Measurements from ENCODE around the gene PLAC8L1. TPM values are rescaled to one million over a fixed set of nuclear protein-coding genes. Genes with fewer than 3 reads are reported as not detected.

Gene PLAC8L1
- total RNA-seq, 1 experiment from 2014 or later: not detected

- Histone ChIP-seq H3K36me3 (no peaks in the 10 kb centered on the region), H3K4me1 (replicated peaks) (no peaks in the 10 kb centered on the region), H3K9me3 (replicated peaks) (no peaks in the 10 kb centered on the region), H3K4me3 (no peak overlapping the region), H3K27me3 (replicated peaks) (no peaks in the 10 kb centered on the region), H3K27ac (no peak overlapping the region)
- no peak for DNase-seq (ENCODE audit: low read depth in 1 of 2, low spot score in 2 of 2)
Observed at GRCh38 chr5:146103594-146103993, 1.8 kb downstream of the PLAC8L1 start.

DNA sequence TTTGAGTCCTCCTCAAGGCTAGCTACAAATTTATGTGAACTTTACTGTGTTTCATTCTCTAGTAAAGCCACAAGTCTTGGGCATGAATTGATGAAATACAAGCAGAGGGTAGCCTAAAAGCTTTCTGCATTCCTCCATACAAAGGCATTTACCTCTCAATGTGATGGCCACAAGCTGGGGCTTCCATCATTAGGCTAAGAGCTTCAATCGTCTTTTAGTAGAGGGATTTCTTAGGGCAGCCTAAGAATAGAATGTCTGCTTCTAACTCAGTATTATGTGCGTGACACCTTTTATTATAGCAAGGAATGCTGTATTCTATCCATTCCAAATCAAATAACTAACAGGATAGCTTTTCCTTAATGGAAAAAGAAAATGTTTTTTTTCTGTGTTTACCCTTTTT lies 3.7 kb downstream of the PLAC8L1 start:
- H3K4me1 ChIP-seq (replicated peaks): no peaks in the 10 kb centered on the region
- H3K9me3 ChIP-seq (replicated peaks): no peaks in the 10 kb centered on the region
- no peak for DNase-seq (ENCODE audit: low read depth in 1 of 2, low spot score in 2 of 2)
- H3K27ac ChIP-seq: no peak overlapping the region
- no peak overlapping the region for H3K4me3 ChIP-seq
- no peaks in the 10 kb centered on the region for H3K27me3 ChIP-seq (replicated peaks)
- H3K36me3 ChIP-seq: no peaks in the 10 kb centered on the region

GRCh38 chr5:146098047-146098446 lies 7.3 kb downstream of the PLAC8L1 start:
- no peak overlapping the region for H3K4me3 ChIP-seq
- H3K4me1 ChIP-seq (replicated peaks): no peaks in the 10 kb centered on the region
- no peak overlapping the region for H3K27ac ChIP-seq
- DNase-seq (ENCODE audit: low read depth in 1 of 2, low spot score in 2 of 2): no peak
- H3K36me3 ChIP-seq: no peaks in the 10 kb centered on the region
- no peaks in the 10 kb centered on the region for H3K9me3 ChIP-seq (replicated peaks)
- peaks cover 3% of the 10 kb centered on the region; the same call in 1 of the 2 replicates for H3K27me3 ChIP-seq (replicated peaks)

- H3K36me3 ChIP-seq: no peaks in the 10 kb centered on the region
Observed at GRCh38 chr5:146091881-146092280, 13.5 kb downstream of the PLAC8L1 start.

GRCh38 chr5:146089287-146089686 lies 16.1 kb downstream of the PLAC8L1 start:
- Histone ChIP-seq H3K27ac (no peak overlapping the region), H3K9me3 (replicated peaks) (no peaks in the 10 kb centered on the region)
- DNase-seq (ENCODE audit: low read depth in 1 of 2, low spot score in 2 of 2): no peak

More at GRCh38 chr5:146091881-146092280, 13.5 kb downstream of the PLAC8L1 start:
- H3K27me3 ChIP-seq (replicated peaks): peaks cover 3% of the 10 kb centered on the region; the same call in 1 of the 2 replicates
- H3K27ac ChIP-seq: no peak overlapping the region
- H3K4me1 ChIP-seq (replicated peaks): no peaks in the 10 kb centered on the region
- no peak overlapping the region for H3K4me3 ChIP-seq
- no peaks in the 10 kb centered on the region for H3K9me3 ChIP-seq (replicated peaks)
- no peak for DNase-seq (ENCODE audit: low read depth in 1 of 2, low spot score in 2 of 2)

DNA sequence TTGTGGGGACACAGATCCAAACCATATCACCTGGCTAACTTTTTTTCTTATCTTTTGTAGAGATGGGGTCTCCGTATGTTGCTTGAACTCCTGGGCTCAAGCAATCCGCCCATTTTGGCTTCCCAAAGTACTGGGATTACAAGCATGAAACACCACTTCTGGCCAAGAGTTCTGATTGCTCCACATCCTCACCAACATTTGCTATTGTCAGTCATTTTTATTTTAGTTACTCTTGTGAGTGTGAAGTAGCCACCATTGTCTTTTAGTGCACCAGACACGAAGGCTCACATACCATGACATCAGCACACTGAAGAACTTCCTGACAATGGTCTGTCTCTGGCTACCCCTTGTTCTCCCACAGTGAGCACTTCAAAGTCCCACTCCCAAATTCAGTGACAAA lies 17.3 kb downstream of the PLAC8L1 start:
- Histone ChIP-seq H3K9me3 (replicated peaks) (0 out of 2 replicates have a peak, but pooled peaks cover 1% of the 10 kb centered on the region), H3K36me3 (no peaks in the 10 kb centered on the region), H3K4me3 (no peak overlapping the region), H3K4me1 (replicated peaks) (no peaks in the 10 kb centered on the region), H3K27ac (no peak overlapping the region), H3K27me3 (replicated peaks) (no peaks in the 10 kb centered on the region)
- no peak for DNase-seq (ENCODE audit: low read depth in 1 of 2, low spot score in 2 of 2)

More at GRCh38 chr5:146089287-146089686, 16.1 kb downstream of the PLAC8L1 start:
- Histone ChIP-seq H3K27me3 (replicated peaks) (no peaks in the 10 kb centered on the region), H3K4me1 (replicated peaks) (no peaks in the 10 kb centered on the region), H3K4me3 (no peak overlapping the region), H3K36me3 (no peaks in the 10 kb centered on the region)

- H3K9me3 ChIP-seq (replicated peaks): peaks cover 4% of the 10 kb centered on the region; the same call in 1 of the 2 replicates
- DNase-seq (ENCODE audit: low read depth in 1 of 2, low spot score in 2 of 2): no peak
- H3K36me3 ChIP-seq: no peaks in the 10 kb centered on the region
- H3K4me1 ChIP-seq (replicated peaks): peaks cover 5% of the 10 kb centered on the region; the same call in 1 of the 2 replicates
- H3K4me3 ChIP-seq: no peak overlapping the region
- no peaks in the 10 kb centered on the region for H3K27me3 ChIP-seq (replicated peaks)
- H3K27ac ChIP-seq: no peak overlapping the region
Observed at GRCh38 chr5:146084376-146084775, 21.0 kb downstream of the PLAC8L1 start.

- H3K36me3 ChIP-seq: no peaks in the 10 kb centered on the region
- no peak for DNase-seq (ENCODE audit: low read depth in 1 of 2, low spot score in 2 of 2)
- H3K4me3 ChIP-seq: no peak overlapping the region
- H3K27ac ChIP-seq: no peak overlapping the region
- H3K4me1 ChIP-seq (replicated peaks): peaks cover 7% of the 10 kb centered on the region; the same call in 1 of the 2 replicates
- peaks cover 4% of the 10 kb centered on the region; the same call in 1 of the 2 replicates for H3K9me3 ChIP-seq (replicated peaks)
- no peaks in the 10 kb centered on the region for H3K27me3 ChIP-seq (replicated peaks)
Observed at GRCh38 chr5:146082798-146083197, 22.6 kb downstream of the PLAC8L1 start.

- no peak overlapping the region for H3K27ac ChIP-seq
- peaks cover 4% of the 10 kb centered on the region; the same call in 1 of the 2 replicates for H3K9me3 ChIP-seq (replicated peaks)
- no peaks in the 10 kb centered on the region for H3K27me3 ChIP-seq (replicated peaks)
- H3K4me3 ChIP-seq: no peak overlapping the region
- DNase-seq (ENCODE audit: low read depth in 1 of 2, low spot score in 2 of 2): no peak
- H3K4me1 ChIP-seq (replicated peaks): peaks cover 7% of the 10 kb centered on the region; the same call in 1 of the 2 replicates
- no peaks in the 10 kb centered on the region for H3K36me3 ChIP-seq
Observed at GRCh38 chr5:146081556-146081955, 23.8 kb downstream of the PLAC8L1 start.

GRCh38 chr5:146079695-146080373 lies 25.5 kb downstream of the PLAC8L1 start:
- Histone ChIP-seq H3K36me3 (no peaks in the 10 kb centered on the region), H3K27ac (no peak overlapping the region), H3K9me3 (replicated peaks) (peaks cover 4% of the 10 kb centered on the region; the same call in 1 of the 2 replicates), H3K4me3 (no peak overlapping the region), H3K4me1 (replicated peaks) (peaks cover 7% of the 10 kb centered on the region; the same call in 1 of the 2 replicates), H3K27me3 (replicated peaks) (no peaks in the 10 kb centered on the region)
- DNase-seq (ENCODE audit: low read depth in 1 of 2, low spot score in 2 of 2): no peak

GRCh38 chr5:146078566-146078965 lies 26.8 kb downstream of the PLAC8L1 start:
- Histone ChIP-seq H3K4me1 (replicated peaks) (peaks cover 7% of the 10 kb centered on the region; the same call in 1 of the 2 replicates), H3K9me3 (replicated peaks) (peaks cover 4% of the 10 kb centered on the region; the same call in 1 of the 2 replicates), H3K27ac (no peak overlapping the region), H3K4me3 (no peak overlapping the region), H3K36me3 (no peaks in the 10 kb centered on the region), H3K27me3 (replicated peaks) (no peaks in the 10 kb centered on the region)
- no peak for DNase-seq (ENCODE audit: low read depth in 1 of 2, low spot score in 2 of 2)

GRCh38 chr5:146076455-146076854 lies 28.9 kb downstream of the PLAC8L1 start:
- no peak for DNase-seq (ENCODE audit: low read depth in 1 of 2, low spot score in 2 of 2)
- no peaks in the 10 kb centered on the region for H3K27me3 ChIP-seq (replicated peaks)
- H3K27ac ChIP-seq: no peak overlapping the region
- no peaks in the 10 kb centered on the region for H3K9me3 ChIP-seq (replicated peaks)
- H3K4me1 ChIP-seq (replicated peaks): peaks cover 7% of the 10 kb centered on the region; the same call in 1 of the 2 replicates
- H3K4me3 ChIP-seq: no peak overlapping the region
- peaks cover 5% of the 10 kb centered on the region for H3K36me3 ChIP-seq

GRCh38 chr5:146076028-146076427 lies 29.3 kb downstream of the PLAC8L1 start:
- no peak overlapping the region for H3K4me3 ChIP-seq
- no peak for DNase-seq (ENCODE audit: low read depth in 1 of 2, low spot score in 2 of 2)
- H3K27ac ChIP-seq: no peak overlapping the region
- no peaks in the 10 kb centered on the region for H3K9me3 ChIP-seq (replicated peaks)
- peaks cover 7% of the 10 kb centered on the region; the same call in 1 of the 2 replicates for H3K4me1 ChIP-seq (replicated peaks)
- H3K36me3 ChIP-seq: peaks cover 5% of the 10 kb centered on the region
- H3K27me3 ChIP-seq (replicated peaks): no peaks in the 10 kb centered on the region

- no peak overlapping the region for H3K27ac ChIP-seq
- no peak for DNase-seq (ENCODE audit: low read depth in 1 of 2, low spot score in 2 of 2)
Observed at GRCh38 chr5:146073239-146073900, 32.0 kb downstream of the PLAC8L1 start.

More at GRCh38 chr5:146073239-146073900, 32.0 kb downstream of the PLAC8L1 start:
- Histone ChIP-seq H3K4me1 (replicated peaks) (no peaks in the 10 kb centered on the region), H3K27me3 (replicated peaks) (no peaks in the 10 kb centered on the region), H3K9me3 (replicated peaks) (no peaks in the 10 kb centered on the region), H3K36me3 (peaks cover 5% of the 10 kb centered on the region), H3K4me3 (no peak overlapping the region)

Measured in SJSA1 (cell line).